ENCODE results near the gene MAG. TPM values are rescaled to one million over a fixed set of nuclear protein-coding genes. Genes with fewer than 3 reads are reported as not detected.

Gene MAG
- total and polyA plus RNA-seq, 9 of the 15 experiments (the other 6 are each of a cell fraction or from before 2014, with no cell fraction given), result 0.11 to 10.0 (median 1.6) TPM

GRCh38 chr19:35248310-35249145, 43.4 kb upstream of the MAG start, which contains the start of gene LSR (continued):
- TF ChIP-seq KDM2B (CRISPR knock-in tag; IDR thresholded peaks at IDR 0.05), result no peak; the same call in 1 of the 2 replicates
- TF ChIP-seq ZNF134 (CRISPR knock-in tag; conservative IDR thresholded peaks at IDR 0.05), result no peak
- no peak for TF ChIP-seq ZNF140 (CRISPR knock-in tag; IDR thresholded peaks at IDR 0.05)
- no peak for TF ChIP-seq HOXB6 (CRISPR knock-in tag; IDR thresholded peaks at IDR 0.05; ENCODE audit: borderline replicate concordance)
- no peak for TF ChIP-seq NFATC3 (IDR thresholded peaks at IDR 0.05)
- TF ChIP-seq SRSF1 (IDR thresholded peaks at IDR 0.05; ENCODE audit: low read depth, low read length), result no peak; the same call in 1 of the 2 replicates
- TF ChIP-seq POLR2A (conservative IDR thresholded peaks at IDR 0.05), result peak; percentile 96
- peak; percentile 25; the same call in 1 of the 2 replicates for TF ChIP-seq GMEB1 (CRISPR knock-in tag; IDR thresholded peaks at IDR 0.05)
- no peak for TF ChIP-seq ZFP30 (CRISPR knock-in tag; IDR thresholded peaks at IDR 0.05; ENCODE audit: borderline replicate concordance)
- no peak for TF ChIP-seq CEBPZ (IDR thresholded peaks at IDR 0.05; ENCODE audit: borderline replicate concordance, low read depth, low read length)
- no peak for TF ChIP-seq CBFA2T2 (conservative IDR thresholded peaks at IDR 0.05)
- peak; percentile 55 for TF ChIP-seq NEUROD1 (IDR thresholded peaks at IDR 0.05; ENCODE audit: borderline replicate concordance, low read depth, low read length, partially characterized antibody)
- TF ChIP-seq NCOA1 (IDR thresholded peaks at IDR 0.05; ENCODE audit: low read depth), result peak; percentile 84
- TF ChIP-seq HIVEP1 (CRISPR knock-in tag; IDR thresholded peaks at IDR 0.05), result no peak
- TF ChIP-seq ZNF551 (CRISPR knock-in tag; IDR thresholded peaks at IDR 0.05), result no peak
- no peak for TF ChIP-seq ZNF639 (CRISPR knock-in tag; conservative IDR thresholded peaks at IDR 0.05 in 1 of 2, IDR thresholded peaks at IDR 0.05 in 1 of 2)
- TF ChIP-seq DIDO1 (tag; IDR thresholded peaks at IDR 0.05; ENCODE audit: low read depth), result no peak; the same call in 1 of the 2 replicates
- no peak for TF ChIP-seq ZNF444 (CRISPR knock-in tag; IDR thresholded peaks at IDR 0.05)
- TF ChIP-seq CREM (IDR thresholded peaks at IDR 0.05; ENCODE audit: low read depth), result peak; percentile 35
- peak; percentile 1 for TF ChIP-seq CXXC5 (CRISPR knock-in tag; IDR thresholded peaks at IDR 0.05)
- no peak for TF ChIP-seq HNRNPUL1 (IDR thresholded peaks at IDR 0.05; ENCODE audit: low read length)
- no peak for TF ChIP-seq PTBP1 (IDR thresholded peaks at IDR 0.05; ENCODE audit: low read depth, low read length)
- no peak for TF ChIP-seq BMI1 (IDR thresholded peaks at IDR 0.05; ENCODE audit: low read length)

All from K562 (cell line).